Ishikawa (cell line): ENCODE results near the gene EPN2.

Source experiments
- CEBPB ChIP-seq: IDR thresholded peaks from 2 replicates; pipeline ENCODE4 v1.6.1; 2012
- CREB1 ChIP-seq: IDR thresholded peaks from 2 replicates; pipeline ENCODE4 v1.6.1; 2012; ENCODE audit warnings: low read depth
- EP300 ChIP-seq: IDR thresholded peaks from 2 replicates; pipeline ENCODE4 v1.6.1; 2012; ENCODE audit warnings: borderline replicate concordance
- NFIC ChIP-seq: IDR thresholded peaks from 2 replicates; pipeline ENCODE4 v1.6.1; 2012
- RAD21 ChIP-seq: IDR thresholded peaks from 2 replicates; pipeline ENCODE4 v1.6.1; 2012; ENCODE audit warnings: low read depth
- TAF1 ChIP-seq: IDR thresholded peaks from 2 replicates; pipeline ENCODE4 v1.6.1; 2012; ENCODE audit warnings: low read depth, mild to moderate bottlenecking
- TCF12 ChIP-seq: IDR thresholded peaks from 2 replicates; pipeline ENCODE4 v1.6.1; 2012; ENCODE audit warnings: low read depth
- TEAD4 ChIP-seq: IDR thresholded peaks from 2 replicates; pipeline ENCODE4 v1.6.1; 2012
- USF1 ChIP-seq: IDR thresholded peaks from 2 replicates; pipeline ENCODE4 v1.6.1; 2012
- YY1 ChIP-seq: IDR thresholded peaks from 2 replicates; pipeline ENCODE4 v1.6.1; 2012; ENCODE audit warnings: low read depth
- TF ChIP-seq, protein P1 (sequence below): IDR thresholded peaks from 2 replicates; pipeline ENCODE4 v1.6.1; 2012; ENCODE audit warnings: low read depth, mild to moderate bottlenecking
- TF ChIP-seq, protein P2 (sequence below): IDR thresholded peaks from 2 replicates; pipeline ENCODE4 v1.6.1; 2012

DNA sequence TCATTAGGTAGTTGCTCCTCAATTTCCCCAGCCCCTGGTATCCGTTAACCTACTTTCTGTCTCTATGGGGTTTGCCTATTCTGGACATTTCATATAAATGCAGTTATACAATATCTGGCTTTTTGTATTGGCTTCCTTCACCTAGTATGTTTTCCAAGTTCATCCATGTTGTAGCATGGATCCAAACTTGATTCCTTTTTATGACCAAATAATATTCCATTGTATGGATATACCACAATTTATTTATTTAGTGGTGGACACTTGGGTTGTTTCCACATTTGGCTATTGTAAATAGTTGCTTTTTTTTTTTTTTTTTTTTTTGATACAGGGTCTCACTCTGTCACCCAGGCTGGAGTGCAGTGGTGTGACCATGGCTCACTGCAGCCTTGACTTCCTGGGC, 15.9 kb downstream of the EPN2 start:
- TF ChIP-seq USF1 (no peak), RAD21 (no peak), TAF1 (no peak), CEBPB (no peak), TCF12 (no peak), CREB1 (no peak), EP300 (no peak), YY1 (no peak), NFIC (no peak), TEAD4 (no peak)
- TF ChIP-seq, protein P1, sequence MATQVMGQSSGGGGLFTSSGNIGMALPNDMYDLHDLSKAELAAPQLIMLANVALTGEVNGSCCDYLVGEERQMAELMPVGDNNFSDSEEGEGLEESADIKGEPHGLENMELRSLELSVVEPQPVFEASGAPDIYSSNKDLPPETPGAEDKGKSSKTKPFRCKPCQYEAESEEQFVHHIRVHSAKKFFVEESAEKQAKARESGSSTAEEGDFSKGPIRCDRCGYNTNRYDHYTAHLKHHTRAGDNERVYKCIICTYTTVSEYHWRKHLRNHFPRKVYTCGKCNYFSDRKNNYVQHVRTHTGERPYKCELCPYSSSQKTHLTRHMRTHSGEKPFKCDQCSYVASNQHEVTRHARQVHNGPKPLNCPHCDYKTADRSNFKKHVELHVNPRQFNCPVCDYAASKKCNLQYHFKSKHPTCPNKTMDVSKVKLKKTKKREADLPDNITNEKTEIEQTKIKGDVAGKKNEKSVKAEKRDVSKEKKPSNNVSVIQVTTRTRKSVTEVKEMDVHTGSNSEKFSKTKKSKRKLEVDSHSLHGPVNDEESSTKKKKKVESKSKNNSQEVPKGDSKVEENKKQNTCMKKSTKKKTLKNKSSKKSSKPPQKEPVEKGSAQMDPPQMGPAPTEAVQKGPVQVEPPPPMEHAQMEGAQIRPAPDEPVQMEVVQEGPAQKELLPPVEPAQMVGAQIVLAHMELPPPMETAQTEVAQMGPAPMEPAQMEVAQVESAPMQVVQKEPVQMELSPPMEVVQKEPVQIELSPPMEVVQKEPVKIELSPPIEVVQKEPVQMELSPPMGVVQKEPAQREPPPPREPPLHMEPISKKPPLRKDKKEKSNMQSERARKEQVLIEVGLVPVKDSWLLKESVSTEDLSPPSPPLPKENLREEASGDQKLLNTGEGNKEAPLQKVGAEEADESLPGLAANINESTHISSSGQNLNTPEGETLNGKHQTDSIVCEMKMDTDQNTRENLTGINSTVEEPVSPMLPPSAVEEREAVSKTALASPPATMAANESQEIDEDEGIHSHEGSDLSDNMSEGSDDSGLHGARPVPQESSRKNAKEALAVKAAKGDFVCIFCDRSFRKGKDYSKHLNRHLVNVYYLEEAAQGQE, result no peak
- TF ChIP-seq, protein P2, sequence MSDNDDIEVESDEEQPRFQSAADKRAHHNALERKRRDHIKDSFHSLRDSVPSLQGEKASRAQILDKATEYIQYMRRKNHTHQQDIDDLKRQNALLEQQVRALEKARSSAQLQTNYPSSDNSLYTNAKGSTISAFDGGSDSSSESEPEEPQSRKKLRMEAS, result no peak
